HG02870 (cell line): ENCODE data around the gene GALK2.
"Not testable (repeated sequence)": the region's sequence is repeated elsewhere in the genome, so short reads cannot be mapped to it uniquely, and the experiment has no call there.

ENCODE experiments used
- ATAC-seq: cut with Tn5 transposase; IDR thresholded peaks from one replicate; pipeline ENCODE4 v1.9.1; 2021; ENCODE audit warnings: mild to moderate bottlenecking, moderate library complexity; ENCODE audit not compliant: unreplicated experiment

GALK2 gene

DNA sequence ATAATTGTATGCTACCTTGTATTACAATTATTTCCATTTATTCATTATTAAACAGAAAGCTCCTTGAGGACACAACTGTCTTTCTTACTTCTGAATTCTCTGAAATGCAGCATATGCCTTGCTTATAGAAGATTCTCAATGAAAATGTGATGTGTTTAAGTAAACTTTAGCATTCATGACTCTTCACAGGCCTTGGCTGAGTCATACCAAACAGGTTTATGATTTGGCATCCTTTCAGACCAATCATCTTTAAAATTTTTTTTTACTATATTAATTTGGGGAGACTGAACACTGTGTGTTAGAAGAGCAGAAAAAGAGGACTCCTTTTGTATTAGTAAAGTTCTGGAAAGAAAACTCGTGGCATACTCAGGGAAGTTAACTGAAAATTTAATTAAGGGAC, 6.4 kb upstream of the GALK2 start:
- ATAC-seq, result no peak

- ATAC-seq, result no peak
Observed at GRCh38 chr15:49164865-49165264, 5.2 kb upstream of the GALK2 start.

DNA sequence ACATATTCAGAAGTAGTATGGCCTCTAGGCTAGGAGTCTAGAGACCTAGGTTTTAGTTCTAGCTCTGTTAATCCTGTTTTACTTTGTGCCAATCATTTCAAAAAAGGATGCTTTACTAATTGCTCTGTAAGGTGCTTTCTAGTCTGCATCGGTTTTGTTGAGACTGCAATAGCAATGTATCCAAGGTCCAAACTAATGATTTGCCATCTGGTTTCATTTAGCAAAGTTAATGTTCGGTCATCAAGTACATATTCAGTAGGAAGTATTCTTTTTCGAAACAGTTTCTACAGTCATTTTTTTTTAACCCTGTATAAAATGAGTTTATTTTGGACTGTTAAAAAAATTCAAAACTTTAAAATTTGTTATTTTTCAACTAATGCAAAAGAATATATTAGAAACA, 2.0 kb upstream of the GALK2 start:
- ATAC-seq, result no peak

GRCh38 chr15:49171790-49172189, 1.7 kb downstream of the GALK2 start:
- ATAC-seq, result no peak

GRCh38 chr15:49174902-49175301, 4.9 kb downstream of the GALK2 start:
- ATAC-seq, result no peak

- ATAC-seq, result not testable (repeated sequence)
Observed at GRCh38 chr15:49175582-49176397, 5.7 kb downstream of the GALK2 start.

DNA sequence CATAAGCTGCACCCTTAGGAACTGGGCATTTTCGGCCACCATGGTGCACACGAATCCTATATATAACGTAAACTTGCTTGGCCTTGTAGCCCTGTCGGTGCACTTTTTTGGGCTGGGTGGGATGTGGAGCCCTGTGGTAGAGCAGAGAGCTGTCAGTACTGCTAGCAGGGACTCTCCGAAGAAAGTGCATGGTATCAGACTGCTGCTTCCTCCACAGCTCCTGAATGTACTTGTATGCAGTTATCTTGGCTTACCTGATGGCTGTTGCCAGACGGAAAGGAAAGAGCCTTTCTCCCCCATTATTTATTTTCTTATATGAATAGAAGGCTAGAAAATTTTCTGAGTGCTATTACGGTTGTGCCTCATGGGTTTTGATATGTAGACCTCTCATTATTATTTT, 8.4 kb downstream of the GALK2 start:
- no peak for ATAC-seq

DNA sequence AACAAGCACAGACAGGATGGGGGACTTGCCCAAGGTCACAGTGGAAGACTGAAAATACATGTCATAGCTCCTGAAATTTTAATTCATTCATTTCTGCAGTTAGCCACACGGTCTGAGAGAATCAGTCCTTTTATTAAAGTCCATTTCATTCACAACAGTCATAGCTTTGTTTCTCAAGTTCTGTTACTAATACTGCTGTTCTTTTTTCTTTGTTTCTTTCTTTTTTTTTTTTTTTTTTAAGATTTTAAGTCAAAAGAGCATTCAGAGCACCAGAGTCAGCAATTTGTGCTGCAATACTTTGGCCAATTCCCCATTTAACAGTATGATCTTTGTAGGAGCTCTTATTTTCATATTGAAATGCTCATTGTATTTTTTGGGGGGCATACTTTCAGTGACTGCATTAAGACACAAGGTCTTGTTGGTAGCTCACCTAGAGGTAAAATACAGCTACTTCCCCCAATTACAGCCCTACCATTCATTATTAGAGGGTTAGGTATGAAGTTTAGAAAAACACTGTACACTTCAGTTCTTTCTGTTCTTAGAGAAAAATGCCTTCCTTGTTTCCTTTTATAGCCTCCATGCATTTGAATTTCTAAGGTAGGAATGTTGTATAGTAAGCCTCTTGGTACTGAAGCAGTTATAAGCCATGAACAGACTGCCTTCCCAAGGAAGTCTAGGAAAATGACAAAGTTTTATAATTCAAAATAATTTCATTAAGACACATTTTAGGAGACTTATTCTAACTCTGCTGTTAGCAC, 9.6 kb downstream of the GALK2 start:
- ATAC-seq, result no peak

DNA sequence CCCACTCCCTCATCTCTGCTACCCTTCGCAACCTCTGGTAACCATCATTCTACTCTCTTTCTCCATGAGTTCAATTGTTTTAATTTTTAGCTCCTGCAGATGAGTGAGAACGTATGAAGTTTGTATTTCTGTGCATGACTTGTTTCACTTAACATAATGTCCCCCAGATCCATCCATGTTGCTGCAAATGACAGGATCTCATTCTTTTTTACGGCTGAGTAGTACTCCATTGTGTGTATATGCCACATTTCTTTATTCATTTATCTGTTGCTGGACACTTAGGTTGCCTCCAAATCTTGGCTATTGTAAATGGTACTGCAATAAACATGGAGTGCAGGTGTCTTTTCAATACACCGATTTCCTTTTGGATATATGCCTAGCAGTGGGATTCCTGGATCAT, 12.1 kb downstream of the GALK2 start:
- no peak for ATAC-seq

DNA sequence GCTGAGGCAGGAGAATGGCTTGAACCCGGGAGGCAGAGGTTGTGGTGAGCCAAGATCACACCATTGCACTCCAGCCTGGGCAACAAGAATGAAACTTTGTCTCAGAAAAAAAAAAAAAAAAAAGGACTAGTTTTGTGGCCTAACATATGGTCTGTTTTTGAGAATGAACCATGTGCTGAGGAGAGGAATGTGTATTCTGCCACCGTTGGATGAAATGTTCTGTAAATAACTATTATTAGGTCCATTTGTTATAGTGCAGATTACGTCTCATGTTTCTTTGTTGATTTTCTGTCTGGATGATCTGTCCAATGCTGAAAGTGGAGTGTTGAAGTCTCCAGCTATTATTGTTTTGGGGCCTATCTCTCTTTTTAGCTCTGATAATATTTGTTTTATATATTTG, 13.7 kb downstream of the GALK2 start:
- ATAC-seq, result not testable (repeated sequence)

GRCh38 chr15:49185473-49185872, 15.4 kb downstream of the GALK2 start:
- no peak for ATAC-seq

DNA sequence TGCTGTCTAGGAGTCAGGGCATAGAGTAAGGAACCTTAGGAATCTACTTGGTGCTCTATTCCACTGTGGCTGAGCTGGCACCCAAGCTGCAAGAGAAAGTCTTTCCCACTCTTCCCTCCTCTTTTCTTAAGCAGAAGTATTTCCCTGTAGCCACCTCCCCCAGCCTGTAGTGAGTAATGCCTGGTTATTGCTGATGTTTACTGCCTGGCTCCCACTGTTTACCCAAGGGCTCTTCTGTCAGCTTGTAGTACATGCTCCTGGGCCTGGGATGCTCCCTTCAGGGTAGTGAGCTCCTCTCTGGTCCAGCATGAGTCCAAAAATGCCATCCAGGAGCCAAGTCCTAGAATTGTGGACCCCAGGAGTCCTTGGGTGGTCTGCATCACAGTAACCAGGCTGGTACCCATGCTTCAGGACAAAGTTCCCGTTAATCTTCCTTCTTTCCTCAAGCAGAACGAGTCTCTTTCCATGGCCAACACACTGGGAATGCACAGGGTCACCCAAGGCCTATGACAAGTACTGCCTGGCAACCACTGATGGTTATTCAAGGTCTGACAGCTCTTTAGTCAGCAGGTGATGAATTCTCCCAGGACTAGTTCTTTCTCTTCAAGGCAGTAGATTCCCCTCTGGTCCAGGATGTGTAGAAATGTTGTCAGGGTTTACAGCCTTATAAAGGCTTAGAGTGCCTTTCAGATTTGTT, 17.6 kb downstream of the GALK2 start:
- ATAC-seq, result no peak

DNA sequence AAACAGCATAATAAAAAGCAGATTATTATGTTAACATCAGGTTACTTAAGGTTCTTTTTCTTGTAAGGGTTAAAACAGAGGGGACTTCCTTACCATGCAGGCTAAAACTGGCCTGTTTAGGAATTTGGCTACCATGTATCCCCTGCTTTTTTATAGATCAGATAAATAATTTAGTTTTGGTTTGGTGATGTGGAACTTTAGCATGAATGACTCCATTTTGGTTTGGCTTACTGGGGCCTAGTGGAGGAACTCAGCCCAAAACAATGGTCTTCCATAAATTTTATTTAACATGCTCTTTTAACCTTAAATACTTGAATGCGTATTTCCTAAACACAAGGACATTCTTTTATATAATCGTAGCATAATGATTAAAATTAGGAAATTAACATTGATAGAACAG, 18.9 kb downstream of the GALK2 start:
- ATAC-seq, result no peak

- ATAC-seq, result no peak
Observed at GRCh38 chr15:49189631-49190030, 19.6 kb downstream of the GALK2 start.

DNA sequence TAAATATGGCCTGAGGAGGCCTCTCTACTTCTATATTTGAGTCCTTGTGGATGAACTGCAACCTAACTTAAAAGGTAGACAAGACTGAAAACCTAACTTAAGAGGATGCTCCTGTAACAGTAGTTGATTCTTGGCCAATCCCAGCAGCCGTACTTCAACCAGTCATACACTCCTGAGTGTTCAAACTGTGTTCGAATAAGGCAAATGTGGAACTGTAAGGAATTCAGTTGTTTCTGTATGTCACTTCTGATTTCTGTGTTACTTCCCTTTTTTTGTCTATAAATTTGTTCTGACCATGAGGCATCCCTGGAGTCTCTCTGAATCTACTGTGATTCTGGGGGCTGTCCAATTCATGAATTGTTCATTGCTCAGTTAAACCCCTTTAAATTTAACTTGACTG, 20.5 kb downstream of the GALK2 start:
- no peak for ATAC-seq

- no peak for ATAC-seq
Observed at GRCh38 chr15:49191892-49192291, 21.8 kb downstream of the GALK2 start.

GRCh38 chr15:49196856-49197255, 26.8 kb downstream of the GALK2 start:
- no peak for ATAC-seq

- no peak for ATAC-seq
Observed at GRCh38 chr15:49199666-49200065, 29.6 kb downstream of the GALK2 start.

GRCh38 chr15:49200347-49200746, 30.3 kb downstream of the GALK2 start:
- ATAC-seq, result no peak

GRCh38 chr15:49208102-49208501, 38.1 kb downstream of the GALK2 start:
- not testable (repeated sequence) for ATAC-seq

DNA sequence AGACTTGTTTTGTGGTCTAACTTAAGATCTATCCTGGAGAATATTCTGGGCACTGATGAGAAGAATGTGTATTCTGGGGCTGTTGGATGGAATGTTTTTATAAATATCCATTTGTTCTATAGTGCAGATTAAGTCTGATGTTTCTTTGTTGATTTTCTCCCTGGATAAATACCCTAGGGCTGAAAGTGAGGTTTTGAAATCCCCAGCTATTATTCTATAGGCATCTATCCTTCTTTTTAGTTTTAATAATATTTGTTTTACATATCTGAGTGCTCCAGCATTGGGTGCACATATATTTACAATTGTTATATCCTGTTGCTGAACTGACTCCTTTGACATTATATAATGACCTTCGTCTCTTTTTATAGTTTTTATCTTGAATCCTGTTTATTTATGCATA, 42.9 kb downstream of the GALK2 start:
- no peak for ATAC-seq
